Stimulated activated CD8-positive, alpha-beta memory T cell treated with anti-CD3 and anti-CD28 coated beads, Interleukin-7, amount 100 ng/mL, for 1 hour (primary cell): ENCODE results near the gene C18orf32.
A peak's percentile ranks its signal among the peaks of the same experiment; 100 is the strongest.
"Not testable (repeated sequence)": the region's sequence is repeated elsewhere in the genome, so short reads cannot be mapped to it uniquely, and the experiment has no call there.

Experiments used
- DNase-seq, 2 donors: peaks; one replicate each; pipeline ENCODE4 v3.0.0-alpha.2; 2020; ENCODE audit warnings: low read depth in 2 of 2

C18orf32 gene

GRCh38 chr18:49486953-49487710 is at the start of gene C18orf32:
C18orf32 (minus strand) TSS chr18:49487234; CDS start chr18:49483748, 3,486 bp downstream.
- peak; percentile 89 to 90 for DNase-seq

DNA sequence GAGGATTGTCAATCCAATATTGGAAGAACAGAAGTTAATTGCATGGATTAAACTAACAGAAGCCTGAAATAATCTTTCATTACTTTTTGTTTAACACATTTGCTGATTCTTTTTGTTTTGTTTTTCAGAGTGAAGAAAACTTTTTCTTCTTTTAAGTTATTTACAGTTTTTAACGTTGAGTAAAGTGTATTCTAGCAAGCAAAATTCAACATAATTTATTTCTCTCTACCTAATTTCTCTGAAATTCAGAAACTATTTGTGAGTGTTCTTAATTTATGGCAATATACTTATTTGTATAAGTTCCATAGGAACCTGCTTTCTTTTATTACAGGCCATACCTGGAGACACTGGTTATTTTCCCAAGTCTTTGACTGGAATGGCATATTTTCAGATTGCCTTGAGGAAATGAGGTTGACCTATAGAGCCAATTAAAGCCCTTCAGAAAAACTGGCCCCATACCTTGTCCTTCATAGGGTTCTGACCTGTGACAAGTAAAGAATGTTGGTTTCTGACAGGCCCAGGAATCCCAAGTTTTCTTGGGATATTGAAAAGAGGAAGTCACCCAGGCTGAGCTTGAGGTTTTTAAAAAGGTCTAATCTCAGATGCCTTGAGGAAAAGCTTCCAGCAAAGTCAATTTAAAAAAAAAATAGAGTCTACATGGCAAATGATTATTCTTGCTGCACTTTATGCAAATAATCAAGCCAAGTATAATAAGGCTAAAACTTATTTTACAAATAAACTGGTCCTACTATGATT is 48.0 kb upstream of the C18orf32 start:
- DNase-seq, result no peak

GRCh38 chr18:49531678-49532153 is 44.7 kb upstream of the C18orf32 start:
- no peak for DNase-seq

GRCh38 chr18:49529596-49529995 is 42.6 kb upstream of the C18orf32 start:
- DNase-seq, result no peak

- no peak for DNase-seq
These were observed 40.7 kb upstream of the C18orf32 start for GRCh38 chr18:49527631-49528327.

- DNase-seq, result no peak
These were observed 38.9 kb upstream of the C18orf32 start for GRCh38 chr18:49525981-49526380.

- no peak for DNase-seq
These were observed 37.9 kb upstream of the C18orf32 start for GRCh38 chr18:49524951-49525350.

- DNase-seq, result no peak
These were observed 37.3 kb upstream of the C18orf32 start for GRCh38 chr18:49524349-49524748.

DNA sequence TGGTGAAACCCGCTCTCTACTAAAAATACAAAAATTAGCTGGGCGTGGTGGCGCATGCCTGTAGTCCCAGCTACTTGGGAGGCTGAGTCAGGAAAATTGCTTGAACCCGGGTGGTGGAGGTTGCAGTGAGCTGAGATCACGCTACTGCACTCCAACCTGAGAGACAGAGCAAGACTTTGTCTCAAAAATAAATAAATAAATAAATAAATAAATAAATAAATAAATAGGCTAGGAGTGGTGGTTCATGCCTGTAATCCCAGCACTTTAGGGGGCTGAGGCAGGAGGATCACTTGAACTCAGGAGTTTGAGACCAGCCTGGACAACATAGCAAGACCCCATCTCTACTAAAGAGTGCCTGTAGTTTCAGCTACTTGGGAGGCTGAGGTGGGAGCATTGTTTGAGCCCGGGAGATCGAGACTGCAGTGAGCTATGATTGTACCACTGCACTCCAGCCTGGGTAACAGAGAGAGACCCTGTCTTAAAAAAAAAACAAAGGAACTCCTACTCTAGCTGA is 36.6 kb upstream of the C18orf32 start:
- DNase-seq, result not testable (repeated sequence)

DNA sequence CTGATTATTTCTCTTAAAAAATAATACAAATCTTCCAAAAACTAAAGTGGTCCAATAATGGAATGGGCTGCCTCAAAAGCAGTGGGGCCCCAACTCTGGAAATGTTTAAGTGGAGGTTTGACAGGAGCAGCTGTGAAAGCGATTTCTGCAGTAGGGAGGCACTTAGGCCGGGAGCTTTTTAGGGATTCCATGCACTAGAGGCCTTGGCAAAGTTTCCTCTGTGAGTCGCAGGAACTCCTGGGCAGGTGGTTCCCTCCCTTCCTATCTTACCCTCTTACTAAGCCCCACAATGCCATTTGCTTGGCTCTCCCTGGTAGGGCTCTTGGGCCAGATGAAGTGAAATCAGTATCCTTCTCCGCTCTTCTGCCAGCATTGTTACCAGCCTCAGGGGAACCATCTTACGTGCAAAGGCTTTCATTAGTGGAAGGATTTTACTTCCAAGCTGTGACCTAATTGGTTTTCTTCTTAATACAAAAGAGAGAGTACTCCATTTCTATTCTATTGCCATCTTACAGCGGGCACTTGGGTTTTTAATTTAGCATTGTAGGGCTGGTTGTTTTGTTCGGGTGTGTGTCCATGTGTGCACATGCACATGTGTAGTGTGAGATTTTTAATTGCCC is 34.3 kb upstream of the C18orf32 start:
- DNase-seq, result no peak

GRCh38 chr18:49520661-49521145 is 33.7 kb upstream of the C18orf32 start:
- no peak for DNase-seq

DNA sequence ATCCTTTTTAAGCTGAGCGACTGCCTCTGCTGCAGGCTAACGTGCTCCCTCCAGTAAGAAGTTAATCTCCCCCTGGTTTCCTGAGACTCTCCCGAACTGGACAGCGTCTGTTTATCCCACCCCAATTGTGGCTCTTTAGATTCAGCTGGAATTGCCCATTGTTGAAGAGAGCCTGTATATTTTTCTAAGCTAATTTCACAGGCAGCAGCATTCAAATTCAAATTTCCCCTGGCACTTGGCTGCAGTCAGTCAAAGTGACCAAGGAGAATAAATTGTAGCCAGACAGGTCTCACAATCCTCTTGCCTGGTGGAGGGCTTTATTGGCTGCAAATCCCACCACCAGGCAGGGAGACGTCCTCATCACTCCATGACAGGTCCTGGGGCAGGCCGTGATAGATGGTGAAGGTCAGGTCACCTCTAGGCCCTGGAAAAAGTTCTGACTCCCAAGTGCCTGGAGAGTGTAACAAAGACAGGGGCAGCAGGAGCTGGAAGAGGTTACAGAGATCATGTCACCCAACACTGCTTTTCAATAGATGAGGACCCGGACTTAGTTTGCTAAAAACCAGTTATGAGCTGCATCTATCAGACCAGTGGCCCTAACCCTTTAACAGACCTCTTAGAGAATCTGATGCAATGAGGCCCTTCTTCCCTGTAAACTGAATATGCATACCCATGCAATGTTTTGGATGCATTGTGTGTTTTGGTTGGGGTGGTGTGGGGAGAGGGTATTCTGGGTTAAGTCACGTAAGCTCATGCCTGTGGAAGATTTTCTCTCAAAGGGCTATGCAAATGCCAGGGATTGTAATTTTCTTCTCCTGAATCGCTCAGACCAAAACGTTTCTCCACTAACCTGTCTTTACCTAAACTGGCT is 32.3 kb upstream of the C18orf32 start:
- no peak for DNase-seq

GRCh38 chr18:49517483-49517882 is 30.4 kb upstream of the C18orf32 start:
- no peak for DNase-seq

DNA sequence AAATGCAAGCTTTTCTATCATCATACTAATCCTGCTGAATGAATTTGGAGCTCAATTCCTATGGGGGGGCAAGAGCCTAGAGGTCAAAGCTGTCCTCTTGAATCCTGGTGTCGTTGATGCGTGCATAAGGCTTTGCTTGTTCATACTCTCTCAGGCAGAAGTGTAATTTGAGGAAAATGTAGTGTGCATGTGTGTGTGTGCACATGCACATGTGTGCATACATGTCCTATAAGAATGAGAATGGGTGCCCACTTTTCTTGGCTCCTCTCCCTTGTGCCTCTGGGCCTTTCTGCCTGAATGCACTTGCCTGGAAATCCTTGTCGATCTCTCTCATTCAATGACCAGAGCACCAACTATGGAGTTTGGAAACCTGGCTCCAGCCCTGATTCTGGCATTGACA is 28.5 kb upstream of the C18orf32 start:
- DNase-seq, result no peak

GRCh38 chr18:49515003-49515402 is 28.0 kb upstream of the C18orf32 start:
- DNase-seq, result not testable (repeated sequence)

DNA sequence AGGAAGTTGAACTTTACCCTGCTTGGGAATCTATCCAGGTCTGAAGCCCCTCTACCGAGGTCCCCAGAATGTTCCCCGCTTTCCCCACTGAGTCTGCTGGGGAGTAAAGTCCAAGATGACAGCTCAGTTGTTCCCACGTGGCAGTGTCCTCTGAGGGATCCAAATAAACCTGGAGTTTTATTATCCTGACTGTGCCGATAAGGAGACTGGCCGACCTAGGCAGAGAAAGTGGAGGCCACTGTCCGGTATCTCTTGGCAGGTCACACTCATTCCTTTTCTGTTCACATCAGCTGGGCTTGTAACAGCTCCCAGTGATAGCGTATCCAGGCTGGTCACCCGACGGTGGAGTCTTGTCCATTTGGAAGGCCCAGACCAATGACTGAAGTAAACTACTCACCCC is 27.5 kb upstream of the C18orf32 start:
- DNase-seq, result no peak

DNA sequence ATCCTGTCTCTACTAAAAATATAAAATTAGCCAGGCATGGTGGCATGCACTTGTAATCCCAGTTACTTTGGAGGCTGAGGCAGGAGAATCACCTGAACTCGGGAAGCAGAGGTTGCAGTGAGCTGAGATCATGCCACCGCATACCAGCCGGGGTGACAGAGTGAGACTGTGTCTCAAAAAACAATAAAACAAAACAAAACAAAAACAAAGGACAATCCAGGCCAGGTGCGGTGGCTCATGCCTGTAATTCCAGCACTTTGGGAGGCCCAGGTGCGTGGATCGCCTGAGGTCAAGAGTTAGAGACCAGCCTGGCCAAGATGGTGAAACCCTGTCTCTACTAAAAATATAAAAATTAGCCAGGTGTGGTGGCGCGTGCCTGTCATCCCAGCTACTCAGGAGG is 25.8 kb upstream of the C18orf32 start:
- not testable (repeated sequence) for DNase-seq

DNA sequence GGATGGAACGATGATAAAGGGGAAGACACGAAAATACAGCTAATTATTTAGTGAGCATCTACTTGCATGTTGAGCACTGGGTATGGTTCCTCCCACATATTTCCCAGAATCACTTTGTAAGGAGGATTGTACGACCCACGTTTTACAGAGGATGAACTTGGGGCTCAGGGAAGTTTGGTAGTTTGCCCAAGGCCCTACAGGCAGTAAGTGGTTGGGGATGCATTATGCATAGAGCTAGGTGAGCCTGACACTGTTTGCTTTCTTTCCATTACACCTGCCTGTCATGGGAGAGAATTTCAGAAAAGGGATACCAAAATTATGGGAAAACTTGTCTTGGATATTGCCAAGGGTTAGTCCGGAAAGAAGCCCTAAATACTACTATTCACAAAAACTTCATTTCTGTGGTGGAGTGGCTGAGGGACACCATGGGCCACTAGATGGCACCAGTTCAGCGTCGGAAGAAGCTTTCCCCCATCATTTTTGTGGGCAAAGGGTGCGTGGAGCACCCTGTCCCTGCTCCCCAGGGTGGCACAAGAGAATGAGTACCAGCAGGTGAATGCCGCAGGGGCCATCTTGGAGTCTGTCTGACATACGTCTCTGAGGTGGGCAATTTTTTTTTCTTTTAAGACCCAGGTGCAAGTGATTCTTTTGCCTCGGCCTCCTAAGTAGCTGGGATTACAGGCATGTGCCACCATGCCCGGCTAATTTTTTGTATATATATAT is 23.5 kb upstream of the C18orf32 start:
- DNase-seq, result peak in 1 of 2 donors; percentile 23

GRCh38 chr18:49506438-49506837 is 19.4 kb upstream of the C18orf32 start:
- DNase-seq, result not testable (repeated sequence)

DNA sequence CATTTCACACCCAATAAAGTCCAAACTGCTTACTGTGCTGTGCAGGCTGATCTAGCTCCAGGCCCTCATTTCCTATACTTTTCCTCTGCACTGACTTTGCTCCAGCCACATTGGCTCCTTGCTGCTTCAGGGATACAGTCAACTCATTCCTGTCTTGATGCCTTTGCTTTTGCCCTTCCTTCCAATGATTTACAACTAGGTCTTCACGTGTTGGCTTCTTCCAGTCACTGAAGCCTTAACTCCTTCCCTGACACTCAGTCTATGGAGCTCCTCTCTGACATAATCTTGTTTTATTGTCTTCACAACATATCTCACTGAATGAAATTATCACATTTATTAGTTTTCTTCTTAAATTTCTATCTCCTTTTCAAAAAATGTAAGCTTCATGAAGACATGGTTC is 16.9 kb upstream of the C18orf32 start:
- no peak for DNase-seq
